Tibial nerve (tissue), 4 donors: ENCODE results near the gene CARMIL1.

Experiments used
- CTCF ChIP-seq, 5 experiments: fragments of 200-600 bp in 3 of 5; fragments of 450-650 bp in 2 of 5; sonication (generic) in 3 of 5; IDR thresholded peaks; one replicate each; pipeline ENCODE4 v1.5.1; 2016 to 2019; ENCODE audit warnings: antibody characterized with exemption in 5 of 5, mild to moderate bottlenecking in 3 of 5, moderate library complexity in 2 of 5
- EP300 ChIP-seq, 2 donors: sonication (generic); formaldehyde crosslinking; IDR thresholded peaks; one replicate each; pipeline ENCODE4 v1.6.1; 2017; ENCODE audit warnings: antibody characterized with exemption in 2 of 2, mild to moderate bottlenecking in 1 of 2
- POLR2A ChIP-seq, 2 donors: fragments of 450-650 bp; IDR thresholded peaks; one replicate each; pipeline ENCODE4 v1.6.1; 2017; ENCODE audit warnings: antibody characterized with exemption in 2 of 2, mild to moderate bottlenecking in 2 of 2, moderate library complexity in 2 of 2

DNA sequence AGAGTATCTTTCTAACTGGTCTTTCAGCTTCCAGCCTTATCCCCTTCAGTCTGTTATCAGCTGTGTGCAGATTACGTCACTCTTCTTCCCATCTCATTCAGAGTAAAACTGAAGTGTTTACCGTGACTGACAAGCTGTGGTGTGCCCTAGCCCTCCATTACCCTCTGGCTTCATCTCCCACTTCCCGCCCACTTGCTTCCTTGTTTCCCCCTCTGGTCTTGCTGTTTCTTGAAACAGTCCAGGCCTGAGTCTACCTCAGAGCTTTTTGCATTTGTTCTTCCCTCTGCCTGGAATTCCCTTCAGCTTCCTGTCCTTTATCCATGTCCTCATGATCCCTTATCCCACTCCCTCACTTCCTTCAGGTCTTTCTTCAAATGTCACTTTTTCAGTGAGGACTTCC lies 66.9 kb downstream of the CARMIL1 start:
- TF ChIP-seq POLR2A (IDR thresholded peaks at IDR 0.05) = no peak
- no peak for TF ChIP-seq CTCF (IDR thresholded peaks at IDR 0.05)
- no peak for TF ChIP-seq EP300 (IDR thresholded peaks at IDR 0.05)
